Stimulated activated CD8-positive, alpha-beta memory T cell treated with anti-CD3 and anti-CD28 coated beads, Interleukin-2, amount 100 ng/mL, for 1 hour (primary cell): ENCODE results near the gene NRARP.

Experiments
- DNase-seq, 2 donors: peaks; one replicate each; pipeline ENCODE4 v3.0.0-alpha.2; 2020; ENCODE audit warnings: low read depth in 2 of 2

Gene NRARP

DNA sequence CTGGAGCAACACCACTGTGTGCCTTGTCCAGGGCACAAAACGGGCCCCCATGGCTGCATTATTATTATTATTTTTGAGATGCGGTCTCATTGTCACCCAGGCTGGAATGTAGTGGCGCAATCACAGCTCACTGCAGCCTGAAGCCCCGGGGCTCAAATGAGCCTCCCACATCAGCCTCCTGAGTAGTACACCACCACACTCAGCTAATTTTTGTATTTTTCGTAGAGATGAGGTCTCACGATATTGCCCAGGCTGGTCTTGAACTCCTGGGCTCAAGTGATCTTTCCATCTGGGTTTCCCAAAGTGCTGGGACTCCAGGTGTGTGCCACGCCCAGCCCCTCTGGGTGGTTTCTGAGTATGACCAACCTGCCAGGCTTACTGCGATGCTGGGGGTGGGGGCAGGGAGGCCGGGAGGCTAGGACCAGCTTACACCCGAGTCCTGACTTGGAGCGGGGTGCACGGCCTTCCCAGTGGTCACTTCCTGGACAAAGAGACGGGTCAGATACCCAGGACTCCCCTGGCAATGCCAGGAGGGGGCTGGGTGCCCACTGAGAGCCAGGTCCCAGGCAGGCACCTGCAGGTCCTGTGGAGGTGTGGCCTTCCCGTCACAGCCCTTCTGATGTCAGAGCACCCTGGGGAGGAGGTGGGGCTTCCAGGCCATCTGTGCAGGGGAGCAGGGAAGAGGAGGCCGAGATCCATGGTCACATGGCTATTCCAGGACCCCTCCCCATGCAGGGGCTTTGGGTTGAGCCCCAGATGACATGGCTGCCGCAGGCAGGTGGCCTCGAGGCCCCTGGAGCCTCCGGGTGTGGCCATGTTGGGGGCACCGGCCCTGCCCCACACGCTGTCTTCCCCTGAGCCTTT is 8.3 kb upstream of the NRARP start:
- no peak for DNase-seq

DNA sequence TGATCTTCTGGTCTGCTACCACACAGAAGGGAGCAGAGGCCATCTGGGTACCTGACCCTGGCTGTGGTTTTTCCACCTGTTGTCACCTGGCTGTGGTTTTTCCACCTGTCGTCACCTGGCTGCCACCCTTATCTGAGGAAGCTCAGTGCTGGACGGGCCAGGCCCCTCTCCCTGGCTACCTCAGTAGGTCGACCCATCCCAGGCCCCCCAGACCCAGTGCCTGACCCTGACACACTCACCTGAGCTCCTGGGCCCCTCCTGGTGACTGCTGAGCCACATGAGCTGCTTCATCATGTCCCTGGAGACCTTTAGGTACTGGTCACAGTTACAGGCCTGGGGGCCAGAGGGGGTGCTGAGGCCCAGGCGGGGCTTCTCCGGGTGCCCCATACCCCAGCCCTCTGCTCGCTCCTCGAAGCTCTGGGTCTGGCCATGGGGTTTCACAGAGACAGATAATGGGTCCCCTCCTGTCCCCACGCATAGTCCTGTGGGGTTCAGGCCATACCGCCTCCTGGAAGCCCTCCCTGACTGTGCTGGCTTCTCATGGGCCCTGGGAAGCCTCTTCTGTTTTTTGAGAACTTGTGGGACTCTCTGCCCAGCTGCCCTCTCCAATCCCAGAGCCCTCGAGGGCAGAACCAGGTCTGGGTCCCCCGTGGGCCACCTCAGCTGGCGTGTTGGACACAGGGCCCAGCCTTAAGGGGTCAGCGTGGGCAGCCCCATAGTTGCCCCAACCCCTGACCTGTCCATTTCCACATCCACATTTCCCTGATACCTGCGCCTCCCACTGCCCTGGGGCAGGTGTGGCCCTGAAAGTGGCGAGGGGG is 7.5 kb upstream of the NRARP start:
- DNase-seq = no peak

DNA sequence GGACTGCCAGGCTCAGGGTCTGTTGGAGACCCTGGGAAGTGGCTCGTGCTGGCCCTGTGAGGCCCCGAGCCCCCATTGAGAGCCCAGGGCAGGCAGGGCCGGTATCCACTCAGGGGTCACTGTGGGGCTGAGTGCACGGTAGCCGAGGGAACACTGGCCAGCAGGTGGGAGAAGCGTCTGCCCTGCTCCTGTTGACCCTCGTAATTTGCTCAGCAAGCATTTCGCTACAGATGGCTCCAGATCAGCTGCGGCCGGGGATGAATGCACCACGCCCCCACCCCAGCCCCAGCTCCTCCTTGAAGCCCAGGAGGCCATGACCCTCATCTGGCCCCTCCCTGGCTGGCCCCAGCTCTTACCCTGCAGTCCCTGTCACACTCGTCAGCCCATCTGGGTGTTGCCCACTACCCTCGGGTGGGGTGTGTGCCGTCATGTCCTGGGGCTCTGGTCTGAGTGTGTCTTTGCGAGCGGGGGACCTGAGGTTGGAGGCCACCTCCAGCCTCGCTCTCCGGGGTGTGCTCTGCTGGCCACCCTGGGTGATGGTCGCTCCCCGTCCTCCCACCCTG is 6.1 kb upstream of the NRARP start:
- no peak for DNase-seq

DNA sequence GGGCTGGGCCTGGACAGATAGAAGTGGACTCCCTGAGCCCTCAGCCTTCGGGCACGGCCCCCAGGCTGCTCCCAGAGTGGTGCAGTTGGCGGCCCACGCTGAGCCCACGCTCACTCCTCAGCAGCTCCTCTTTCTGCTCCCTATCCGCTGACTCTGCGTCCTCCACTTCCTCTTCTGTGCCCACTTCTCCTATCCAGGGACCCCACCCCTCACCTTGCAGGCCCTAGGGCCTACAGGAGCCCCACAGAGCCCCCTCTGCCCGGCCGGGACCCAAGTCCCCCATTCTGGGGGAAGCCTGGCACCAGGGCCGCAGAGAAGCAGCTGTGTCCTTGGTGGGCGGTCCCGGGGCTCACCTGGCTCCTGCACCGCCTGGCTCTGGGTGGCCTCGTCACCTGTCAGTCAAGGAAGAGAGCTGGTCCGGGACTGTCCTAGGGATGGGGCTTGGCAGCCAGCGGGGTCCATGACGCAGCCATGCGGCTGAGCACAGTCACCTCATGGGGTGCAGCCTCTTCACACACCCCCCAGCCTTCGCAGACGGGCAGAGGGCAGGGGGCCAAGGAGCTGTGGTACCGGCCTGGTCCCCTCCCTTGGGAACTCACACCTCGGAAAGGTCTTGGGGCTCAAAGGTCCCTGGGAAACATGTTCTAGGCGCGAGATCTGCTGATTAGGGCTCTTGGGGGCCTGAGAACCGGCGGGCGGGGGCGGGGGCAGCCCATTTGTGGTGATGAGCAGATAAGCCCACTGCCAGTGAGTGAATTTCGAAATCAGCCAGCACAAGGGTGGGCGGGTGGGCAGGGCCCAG is 5.4 kb upstream of the NRARP start:
- DNase-seq = no peak

DNA sequence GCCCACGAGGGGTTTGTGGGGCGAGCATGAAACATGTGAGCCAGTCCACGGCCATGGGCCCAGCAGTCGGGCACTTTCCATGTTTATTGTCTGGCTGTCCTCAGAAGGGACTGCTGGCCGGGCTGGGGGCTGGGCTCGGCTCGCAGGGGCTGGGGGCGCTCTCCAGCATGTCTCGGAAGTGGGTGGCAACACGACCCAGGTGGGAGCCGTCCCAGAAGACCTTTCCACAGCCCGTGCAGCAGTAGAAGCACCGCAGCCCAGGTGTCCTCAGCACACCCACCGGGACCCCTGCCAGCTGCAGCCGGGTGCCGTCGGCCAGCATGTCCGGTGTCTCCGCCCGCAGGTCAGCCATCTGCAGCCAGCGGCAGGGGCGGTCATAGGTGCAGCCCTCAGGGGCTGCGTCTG is 4.8 kb upstream of the NRARP start:
- no peak for DNase-seq

DNA sequence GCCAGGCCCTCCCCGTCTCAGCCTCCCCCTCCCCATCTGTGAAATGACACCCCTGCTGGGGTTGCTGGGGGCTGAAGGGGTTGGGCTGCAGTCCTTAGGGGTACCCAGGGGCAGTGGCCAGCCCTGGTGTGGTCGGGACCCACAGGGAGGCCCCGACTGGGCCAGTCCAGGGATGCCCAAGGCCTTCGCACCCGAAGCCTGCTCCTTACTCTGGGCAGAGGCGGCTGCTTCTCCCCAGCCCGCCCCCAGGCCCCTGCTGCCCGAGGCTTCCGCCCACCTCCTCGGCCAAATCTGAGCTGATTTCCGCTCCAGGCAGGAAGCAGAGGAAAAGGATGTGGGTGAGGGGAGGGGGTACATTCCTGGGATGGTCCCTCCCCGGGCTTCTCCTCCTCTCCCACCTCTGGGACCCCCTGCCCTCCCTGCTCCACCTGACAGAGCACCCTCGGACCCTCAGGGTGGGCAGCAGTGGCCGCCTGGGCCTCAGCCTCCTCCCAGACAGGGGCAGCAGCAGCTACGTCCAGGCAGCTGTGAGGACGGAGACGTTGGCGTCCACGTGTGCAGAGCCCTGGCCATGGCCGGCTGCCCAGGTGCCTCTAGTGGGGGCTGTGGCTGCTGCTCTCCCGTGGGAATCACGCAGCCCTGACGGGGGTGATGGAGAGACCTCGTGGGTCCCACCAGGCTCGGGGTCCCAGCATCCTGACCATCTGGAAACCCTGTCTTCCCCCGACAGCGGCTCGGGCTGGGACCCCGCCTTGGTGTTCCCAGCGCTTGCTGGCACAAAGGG is 4.2 kb upstream of the NRARP start:
- DNase-seq = no peak

DNA sequence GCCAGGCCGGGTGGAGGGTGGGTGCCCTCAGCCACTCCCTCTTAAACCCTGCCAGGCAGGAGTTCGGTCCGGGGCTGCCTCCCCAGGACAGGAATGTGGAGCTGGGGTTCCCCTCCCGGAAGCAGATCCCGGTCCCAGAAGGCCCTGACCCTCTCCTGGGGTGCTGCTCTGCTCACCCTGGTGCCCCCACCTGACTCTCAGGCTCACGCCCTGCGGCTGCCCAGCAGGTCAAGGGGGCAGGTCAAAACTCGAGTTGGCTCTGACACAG is 3.7 kb upstream of the NRARP start:
- DNase-seq = no peak

DNA sequence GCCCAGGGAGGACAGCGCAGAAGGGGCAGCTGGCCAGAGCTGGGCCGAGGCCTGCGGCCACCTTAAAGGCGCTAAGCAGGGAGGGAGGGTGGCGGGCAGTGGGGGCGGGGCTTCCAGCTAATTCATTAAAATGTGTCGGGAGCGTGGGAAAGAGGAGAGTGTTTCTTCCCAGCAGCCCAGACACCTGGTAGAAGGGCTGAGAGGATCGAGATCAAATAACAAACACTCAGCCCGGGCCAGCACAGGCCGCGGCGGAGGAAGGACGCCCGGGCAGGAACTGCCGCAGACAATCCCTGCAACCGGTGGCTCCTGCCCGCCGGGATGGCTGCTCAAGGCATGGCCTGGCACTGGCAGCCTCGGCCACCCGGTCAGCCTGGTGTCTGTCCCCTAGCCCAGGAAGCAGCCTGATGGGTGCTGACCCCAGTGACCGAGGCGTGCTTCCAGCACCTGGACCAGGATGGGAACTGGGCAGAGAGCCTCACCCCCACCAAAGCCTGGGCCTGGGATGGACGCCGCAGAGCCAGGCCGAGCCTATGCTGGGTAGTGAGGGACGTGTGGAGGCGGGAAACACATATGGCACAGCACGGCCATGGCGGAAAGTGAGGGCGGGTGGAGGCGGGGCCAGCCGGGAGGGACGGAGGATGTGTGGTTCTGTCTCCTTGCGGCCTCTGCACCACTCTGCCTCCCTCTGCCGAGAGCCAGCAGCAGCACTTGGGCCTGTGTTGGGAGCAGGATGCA is 3.2 kb upstream of the NRARP start:
- peak in 1 of 2 donors; percentile 31 for DNase-seq

DNA sequence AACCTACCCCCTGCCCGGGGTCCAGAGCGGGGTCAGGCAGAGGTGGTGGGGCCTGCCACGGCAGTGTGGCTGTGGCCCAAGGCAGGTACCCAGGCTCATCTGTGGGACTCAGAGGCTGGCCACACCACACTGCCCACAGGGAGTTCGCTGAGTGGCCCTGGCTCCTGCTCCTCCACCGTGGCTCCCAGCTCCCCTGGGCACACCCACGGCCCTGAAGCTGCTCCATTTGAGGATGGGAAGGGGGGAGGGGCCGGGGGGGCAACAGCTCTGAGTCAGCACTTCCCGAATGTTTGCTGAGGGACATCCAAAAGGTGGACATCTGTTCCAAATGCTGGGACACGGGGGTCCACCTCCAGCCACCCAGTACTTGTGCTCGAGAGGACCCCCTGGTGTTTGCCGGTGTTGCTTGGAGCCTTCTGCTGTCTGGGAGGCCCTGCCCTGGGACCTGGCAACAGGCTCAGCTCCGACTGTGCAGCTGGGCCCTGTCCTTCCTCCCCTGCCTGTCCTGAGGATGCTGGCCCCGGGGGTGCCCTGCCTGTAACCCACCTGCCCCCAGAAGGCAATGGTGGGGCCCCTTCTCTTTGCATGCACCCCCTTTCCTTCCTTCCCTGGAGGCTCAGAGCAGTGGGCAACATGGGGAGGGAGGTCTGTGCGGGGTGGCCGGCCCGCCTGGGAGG is 2.5 kb upstream of the NRARP start:
- no peak for DNase-seq

DNA sequence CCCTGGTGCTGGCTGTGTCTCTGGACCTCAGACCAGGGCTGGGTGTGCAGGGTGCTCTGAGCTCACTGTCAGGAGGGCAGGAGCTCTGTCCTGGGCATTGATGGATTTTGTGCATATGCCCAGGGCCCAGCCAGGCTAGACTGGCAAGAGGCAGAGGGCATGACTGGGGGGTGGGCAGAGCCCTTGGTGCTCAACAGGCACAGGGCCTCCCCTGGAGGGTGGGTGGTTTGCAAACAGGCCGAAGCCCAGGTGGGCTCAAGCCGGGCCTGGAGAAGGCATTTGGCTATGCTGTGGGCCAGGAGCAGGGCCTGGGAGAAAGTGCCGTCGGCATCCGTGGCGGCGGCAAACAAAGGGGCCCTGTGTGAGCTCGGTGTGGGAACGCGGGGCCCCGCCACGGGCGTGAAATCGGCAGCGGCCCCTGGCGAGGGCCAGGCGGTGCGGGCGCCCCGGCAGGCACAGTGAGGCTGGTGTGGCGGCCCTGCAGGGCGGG is 1.9 kb upstream of the NRARP start:
- no peak for DNase-seq

DNA sequence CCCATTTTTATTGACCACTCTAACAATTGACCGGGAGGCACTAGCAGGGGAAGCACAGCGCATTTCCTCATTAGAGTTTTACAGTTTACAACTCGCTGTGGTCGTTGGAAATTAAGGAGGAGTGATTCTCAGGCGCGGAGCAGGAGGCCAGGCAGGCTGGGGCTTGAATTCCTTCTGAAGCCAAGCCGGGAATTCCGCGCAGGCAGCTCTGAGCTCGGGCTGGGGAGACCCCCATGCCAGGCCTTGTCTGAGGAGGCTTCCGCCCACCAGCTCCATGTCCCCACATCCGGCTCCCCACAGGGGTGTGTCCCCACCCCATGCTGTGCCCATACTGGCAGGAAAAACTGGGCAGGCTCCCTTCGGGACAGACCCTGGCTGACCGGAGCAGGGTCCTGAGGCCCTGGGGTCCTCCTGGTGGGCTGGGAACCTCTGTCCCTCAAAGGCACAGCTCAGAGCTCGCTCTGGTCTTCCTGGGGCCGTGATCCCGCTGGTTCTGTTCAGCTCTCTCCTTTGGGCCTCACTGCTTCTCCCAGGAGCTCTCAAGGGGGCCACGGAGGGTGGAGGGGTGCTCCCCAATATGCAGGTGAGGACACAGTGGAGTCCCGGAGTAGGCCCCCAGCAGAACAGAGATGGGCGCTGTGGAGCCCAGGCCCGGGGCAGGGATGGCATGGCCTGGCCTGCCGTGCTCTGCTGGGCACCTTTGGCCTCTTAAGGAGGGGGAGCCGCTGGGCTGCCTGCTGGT is 1.3 kb upstream of the NRARP start:
- DNase-seq = no peak

DNA sequence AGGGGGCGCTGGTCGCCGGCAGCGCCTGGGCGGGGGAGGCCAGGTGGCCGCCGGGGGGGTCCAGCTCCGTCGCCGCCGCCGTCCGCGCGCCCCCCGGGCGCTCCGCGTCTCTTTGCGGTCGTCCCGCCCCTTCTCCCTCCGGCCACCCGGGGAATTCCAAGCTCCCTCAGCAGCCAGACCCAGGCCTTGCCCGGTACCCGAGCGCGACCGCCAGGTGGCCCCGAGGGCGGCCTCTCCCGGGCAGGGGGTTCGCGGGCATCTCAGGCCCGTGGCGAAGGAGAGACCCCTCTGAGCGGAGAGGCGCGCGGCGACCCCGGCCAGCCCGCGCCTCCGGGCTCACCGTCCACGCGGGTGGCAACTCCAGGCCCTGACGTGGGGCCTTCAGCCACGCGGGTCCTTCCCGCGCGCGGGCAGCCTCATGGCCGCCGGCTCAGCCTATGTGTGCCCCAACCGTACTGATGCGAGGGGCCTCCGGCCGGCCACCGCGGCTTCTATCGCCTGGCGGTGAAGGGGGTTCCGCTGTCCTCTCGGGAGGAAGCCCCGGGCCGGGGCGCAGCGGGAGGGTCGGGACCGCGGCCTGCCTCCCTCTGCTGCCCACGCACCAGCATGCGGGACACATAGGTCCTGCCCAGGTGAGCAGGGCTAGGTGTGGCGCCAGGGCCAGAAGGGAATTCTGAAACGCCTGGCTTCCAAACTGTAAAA is 529 bp upstream of the NRARP start:
- DNase-seq = no peak

DNA sequence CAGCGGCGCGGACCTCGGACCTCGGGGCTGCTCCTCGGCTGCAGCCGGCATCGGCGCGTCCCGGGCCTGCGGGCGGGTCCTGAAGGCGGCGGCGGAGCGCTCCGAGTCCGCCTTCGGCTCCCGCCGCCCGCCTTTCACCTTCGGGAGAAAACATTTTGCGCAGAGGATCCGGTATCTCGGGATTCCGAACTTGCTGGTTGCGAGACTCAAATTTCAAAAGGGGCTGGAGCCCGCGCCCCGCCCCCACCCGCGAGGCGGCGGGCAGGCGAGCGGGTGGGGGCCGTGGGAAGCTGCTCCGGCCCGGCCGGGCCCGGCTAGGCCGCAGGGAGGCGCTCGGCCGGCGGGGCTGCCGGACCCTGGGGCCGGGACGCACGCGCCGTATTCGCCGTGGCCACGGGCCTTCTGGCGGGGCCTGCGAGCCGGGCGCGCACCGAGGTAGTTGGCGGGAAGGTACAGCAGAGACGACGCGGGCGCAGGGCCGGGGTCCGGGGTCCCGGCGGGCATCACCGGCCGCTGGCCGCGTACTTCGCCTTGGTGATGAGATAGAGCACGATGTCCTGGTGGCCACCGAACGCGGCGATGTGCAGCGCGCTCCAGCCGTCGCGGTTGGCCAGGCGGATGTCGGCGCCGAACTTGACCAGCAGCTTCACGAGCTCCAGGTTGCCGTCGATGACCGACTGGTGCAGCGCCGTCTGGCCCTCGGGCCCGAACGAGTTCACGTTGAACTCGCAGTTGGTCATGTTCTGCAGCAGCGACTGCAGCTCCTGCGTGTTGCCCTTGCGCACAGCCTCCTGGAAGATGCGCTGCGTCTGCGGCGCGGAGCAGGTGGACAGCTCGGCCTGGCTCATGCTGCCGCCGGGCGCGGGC is 757 bp downstream of the NRARP start:
- DNase-seq = no peak

DNA sequence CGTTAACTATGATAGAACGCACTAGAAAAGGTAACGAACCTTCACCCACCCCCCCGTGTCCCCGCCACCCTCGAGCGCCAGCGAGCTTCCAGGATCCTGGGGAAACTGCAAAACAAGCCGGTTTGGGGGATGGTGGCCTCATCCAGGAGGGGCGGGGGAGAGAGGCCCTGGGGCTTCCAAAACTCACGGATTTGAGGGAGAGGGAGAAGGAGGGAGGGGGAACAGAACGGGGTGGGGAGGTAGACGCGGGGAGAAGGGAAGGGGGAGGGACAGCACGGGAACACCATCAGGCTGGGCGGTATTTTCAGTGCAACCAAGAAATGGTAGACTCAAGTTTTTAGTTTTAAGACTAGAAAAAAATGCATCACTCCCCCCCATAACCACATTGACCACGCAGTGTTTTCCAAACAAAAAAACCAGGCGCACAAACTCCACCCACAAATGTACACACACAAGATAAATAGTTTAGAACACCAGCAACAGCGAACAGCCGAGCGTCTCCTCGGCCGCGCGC is 1.4 kb downstream of the NRARP start:
- no peak for DNase-seq

DNA sequence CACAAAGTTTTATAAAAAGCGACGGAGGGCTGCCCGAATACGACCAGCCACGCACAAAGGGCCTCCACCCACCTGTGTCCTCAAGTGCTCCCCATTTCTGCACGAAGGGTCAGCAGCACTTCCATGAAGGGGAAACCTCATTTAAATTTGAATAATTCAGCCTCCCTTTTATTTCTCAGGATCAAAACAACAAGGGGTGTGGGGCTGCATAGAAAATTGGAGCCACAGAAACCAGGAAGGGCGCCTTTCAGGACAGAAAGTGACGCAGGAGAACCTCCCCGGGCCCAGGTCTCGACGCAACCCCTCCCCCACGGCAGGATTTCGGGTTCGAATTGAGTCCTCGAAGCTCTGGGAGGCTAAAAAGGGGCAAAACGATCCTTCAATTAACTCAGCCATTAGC is 2.1 kb downstream of the NRARP start:
- no peak for DNase-seq

DNA sequence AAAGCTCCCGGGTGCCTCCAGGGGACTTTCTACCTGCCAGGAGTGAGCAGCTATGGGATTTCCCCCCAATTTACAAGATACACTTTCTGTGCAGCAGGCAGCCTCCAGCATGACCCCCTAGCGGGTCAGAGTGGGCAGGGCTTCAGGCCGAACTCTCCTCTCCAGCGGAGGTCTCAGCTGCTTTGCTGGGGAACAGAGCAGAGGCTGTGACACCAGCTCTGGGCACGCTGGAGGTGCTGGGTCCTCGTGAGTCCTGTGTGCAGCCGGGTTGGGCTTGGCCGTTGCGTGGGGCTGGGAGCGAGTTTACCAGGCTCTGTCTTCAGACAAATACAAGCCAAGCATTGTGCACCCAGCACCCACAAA is 2.9 kb downstream of the NRARP start:
- no peak for DNase-seq

DNA sequence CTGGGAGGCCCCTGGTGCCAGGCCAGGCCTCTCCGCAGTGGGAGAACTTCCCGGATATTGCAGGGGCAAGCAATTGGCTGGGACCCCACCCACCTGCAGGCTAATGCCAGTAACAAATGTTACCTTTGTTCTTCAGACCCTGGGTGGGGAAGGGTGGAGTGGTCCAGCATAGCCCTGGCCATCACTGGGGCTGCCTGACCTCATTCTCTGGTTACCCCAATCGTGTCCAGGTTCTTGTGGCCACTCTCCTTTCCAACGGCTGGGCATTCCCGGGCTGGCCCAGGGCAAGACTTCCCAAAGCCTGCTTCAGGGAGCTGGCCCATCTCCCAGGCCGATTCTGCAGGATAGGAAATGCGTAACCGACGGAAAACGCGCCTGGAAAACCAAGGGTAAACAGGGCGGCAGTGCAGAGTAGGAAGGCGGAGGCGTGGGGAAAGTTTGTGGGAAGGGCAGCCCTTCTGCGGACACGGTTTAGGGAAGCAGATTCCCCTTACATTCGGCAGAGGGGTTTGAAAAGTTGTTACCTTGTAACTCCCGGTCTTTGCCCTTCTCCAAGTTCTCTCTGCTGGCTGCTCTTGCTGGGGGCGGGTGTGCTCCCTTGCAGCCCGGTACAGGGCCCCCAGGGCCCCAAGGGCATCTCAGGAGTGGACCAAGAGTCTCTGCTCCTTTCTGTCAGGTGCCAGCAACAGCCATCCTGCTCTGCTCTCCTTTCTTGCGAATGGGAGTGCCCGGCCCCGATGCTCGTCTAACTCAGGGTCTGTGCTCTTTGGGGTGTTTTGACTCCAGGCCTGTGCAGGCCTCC is 3.5 kb downstream of the NRARP start:
- no peak for DNase-seq
